NCI-H146 treated with DMSO at 0.1 percent for 48 hours (cell line): Measurements from ENCODE around the gene STBD1.
"Not testable (repeated sequence)": the region's sequence is repeated elsewhere in the genome, so short reads cannot be mapped to it uniquely, and the experiment has no call there.

Experiments
- DNase-seq: peaks from one replicate; lab custom pipeline; 2025; ENCODE audit not compliant: unreplicated experiment; lab: John Stamatoyannopoulos, UW

The STBD1 gene

GRCh38 chr4:76305971-76306881 lies at the start of gene STBD1:
Gene STBD1 (plus strand): TSS chr4:76306733. CDS start chr4:76306770, 37 bp downstream.
- DNase-seq: peak; percentile 79

GRCh38 chr4:76256968-76257367 lies 49.6 kb upstream of the STBD1 start:
- no peak for DNase-seq

- DNase-seq: no peak
Observed at GRCh38 chr4:76257824-76258223, 48.7 kb upstream of the STBD1 start.

GRCh38 chr4:76260571-76260970 lies 46.0 kb upstream of the STBD1 start:
- DNase-seq: no peak

GRCh38 chr4:76265631-76266218 lies 40.8 kb upstream of the STBD1 start:
- DNase-seq: no peak

GRCh38 chr4:76266627-76267026 lies 39.9 kb upstream of the STBD1 start:
- no peak for DNase-seq

- no peak for DNase-seq
Observed at GRCh38 chr4:76267811-76268210, 38.7 kb upstream of the STBD1 start.

- DNase-seq: no peak
Observed at GRCh38 chr4:76270244-76271175, 36.0 kb upstream of the STBD1 start.

GRCh38 chr4:76271248-76271647 lies 35.3 kb upstream of the STBD1 start:
- DNase-seq: no peak

- no peak for DNase-seq
Observed at GRCh38 chr4:76272073-76272472, 34.5 kb upstream of the STBD1 start.

- DNase-seq: no peak
Observed at GRCh38 chr4:76272582-76272981, 34.0 kb upstream of the STBD1 start.

GRCh38 chr4:76272999-76273398 lies 33.5 kb upstream of the STBD1 start:
- no peak for DNase-seq

- DNase-seq: no peak
Observed at GRCh38 chr4:76275486-76276124, 30.9 kb upstream of the STBD1 start.

GRCh38 chr4:76276813-76277212 lies 29.7 kb upstream of the STBD1 start:
- no peak for DNase-seq

- no peak for DNase-seq
Observed at GRCh38 chr4:76277667-76278066, 28.9 kb upstream of the STBD1 start.

GRCh38 chr4:76278583-76278982 lies 27.9 kb upstream of the STBD1 start:
- DNase-seq: no peak

- DNase-seq: no peak
Observed at GRCh38 chr4:76279462-76279861, 27.1 kb upstream of the STBD1 start.

- no peak for DNase-seq
Observed at GRCh38 chr4:76280488-76281441, 25.8 kb upstream of the STBD1 start.

- not testable (repeated sequence) for DNase-seq
Observed at GRCh38 chr4:76281594-76281993, 24.9 kb upstream of the STBD1 start.
